UCSD-AML1 (cell line): ENCODE results near the gene RHOB.
"Not testable (repeated sequence)": the region's sequence is repeated elsewhere in the genome, so short reads cannot be mapped to it uniquely, and the experiment has no call there.

Experiments
- DNase-seq: peaks from one replicate; lab custom pipeline; 2025; ENCODE audit not compliant: unreplicated experiment; lab: John Stamatoyannopoulos, UW

Gene RHOB

DNA sequence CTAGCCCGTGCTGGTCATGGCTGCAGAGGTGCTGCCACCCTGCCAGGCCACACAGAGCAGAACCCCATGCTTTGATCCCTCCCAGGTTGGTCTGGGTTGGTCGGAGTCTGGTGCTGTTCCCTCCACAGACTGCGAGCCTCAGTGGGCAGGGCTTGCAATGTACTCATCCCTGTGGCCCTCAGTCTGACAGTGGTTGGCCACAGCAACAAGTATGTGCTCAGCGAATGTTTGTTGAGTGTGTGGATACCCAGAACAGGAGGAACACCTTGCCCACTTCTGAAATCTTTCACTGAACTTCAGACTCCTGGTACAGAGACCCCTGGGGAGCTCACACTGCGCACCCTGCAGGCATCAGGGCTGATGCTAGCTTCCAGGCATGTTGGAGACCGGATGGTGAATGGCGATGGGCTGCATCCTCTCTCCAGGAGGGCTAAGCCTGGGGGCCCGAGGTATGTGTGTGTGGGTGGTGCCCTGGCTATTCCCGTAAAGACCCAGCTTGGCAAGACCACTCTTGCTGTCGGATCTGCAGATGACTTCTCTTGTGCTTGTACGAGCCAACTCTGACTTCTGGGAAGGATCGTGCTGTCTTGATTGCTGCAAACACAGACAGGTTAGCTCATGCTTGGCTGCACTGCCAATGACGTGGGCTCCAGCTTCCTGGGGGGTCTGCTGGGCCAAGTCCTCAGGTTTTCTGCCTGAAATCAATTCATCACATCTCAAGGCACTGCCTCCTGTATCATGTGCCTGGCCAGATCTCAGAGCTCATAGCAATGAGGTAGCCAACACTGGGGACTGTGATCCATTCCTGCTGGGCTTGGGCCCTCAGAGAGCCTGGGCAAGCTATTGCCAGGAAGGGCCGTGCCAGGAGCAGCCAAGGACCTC is 43.7 kb downstream of the RHOB start:
- no peak for DNase-seq

GRCh38 chr2:20491739-20492531 is 45.1 kb downstream of the RHOB start:
- DNase-seq: no peak

GRCh38 chr2:20493095-20493494 is 46.2 kb downstream of the RHOB start:
- DNase-seq: not testable (repeated sequence)

DNA sequence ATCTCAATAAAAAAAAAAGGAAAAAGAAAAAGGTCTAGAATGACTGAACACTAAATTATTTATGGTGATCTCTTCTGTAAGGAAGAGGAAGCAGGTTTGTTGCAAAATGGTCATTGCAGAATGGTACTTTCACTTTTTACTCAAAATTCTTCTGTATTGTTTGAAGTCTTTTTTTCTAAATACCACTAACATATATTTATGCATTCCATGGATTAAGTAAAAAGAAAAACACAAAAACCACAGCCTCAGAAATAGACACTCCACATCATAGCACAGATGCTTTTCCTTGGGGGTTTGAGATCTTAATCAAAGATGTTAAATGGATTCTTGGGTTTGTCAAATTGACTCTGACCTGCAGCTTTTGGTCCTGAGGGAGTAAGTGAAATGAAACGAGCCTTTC is 47.4 kb downstream of the RHOB start:
- no peak for DNase-seq

DNA sequence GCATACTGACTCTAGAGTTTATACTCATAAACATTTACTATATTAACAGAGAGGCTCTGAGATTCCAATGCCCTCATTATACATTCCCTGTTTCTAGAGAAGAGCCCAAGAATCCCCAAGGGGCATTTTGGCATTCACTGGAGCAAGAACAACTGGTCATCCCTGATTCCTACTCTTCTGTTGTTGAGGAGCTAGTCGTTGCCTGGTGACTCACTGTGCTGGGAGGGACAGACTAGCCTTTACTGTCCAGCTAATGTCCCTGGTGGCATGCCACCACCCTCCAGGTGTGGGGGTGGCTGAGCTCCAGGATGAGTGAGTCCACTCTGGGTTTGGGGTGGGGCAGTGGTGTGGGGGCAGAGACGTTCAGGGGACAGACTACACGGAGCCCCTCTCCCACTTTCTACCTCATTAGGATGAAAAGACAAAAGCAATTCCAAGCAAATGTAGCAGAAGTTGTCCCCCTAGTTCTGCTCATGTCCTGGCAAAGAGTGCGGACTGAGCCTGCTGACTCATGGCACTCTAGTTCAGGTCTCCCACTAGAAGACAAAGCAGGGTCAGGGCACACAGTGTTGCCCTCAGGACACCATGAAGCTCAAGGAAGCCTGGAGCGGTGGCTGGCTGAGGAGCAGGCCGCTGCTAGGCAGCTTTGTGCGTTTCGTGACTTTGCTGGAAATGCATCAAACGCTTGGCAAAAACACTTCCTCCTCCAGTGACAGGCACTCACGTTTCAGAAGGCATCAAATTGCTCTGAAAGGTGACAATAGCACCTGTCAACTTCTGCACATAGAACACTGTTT is 49.4 kb downstream of the RHOB start:
- DNase-seq: no peak

GRCh38 chr2:20496942-20497341 is 50.1 kb downstream of the RHOB start:
- no peak for DNase-seq
